Fibroblast of gingiva (primary cell): ENCODE results near the gene ZMYND8.
"Not testable (repeated sequence)": the region's sequence is repeated elsewhere in the genome, so short reads cannot be mapped to it uniquely, and the experiment has no call there.

Source experiments
- DNase-seq: peaks from one replicate; pipeline ENCODE4 v3.0.0-alpha.2; 2011; ENCODE audit warnings: low read depth

Gene ZMYND8

GRCh38 chr20:47370850-47371782, 14.6 kb upstream of the ZMYND8 start:
- DNase-seq: no peak

- DNase-seq: no peak
These were observed 13.7 kb upstream of the ZMYND8 start for GRCh38 chr20:47370214-47370613.

GRCh38 chr20:47368301-47368700, 11.8 kb upstream of the ZMYND8 start:
- DNase-seq: no peak

GRCh38 chr20:47366301-47366700, 9.8 kb upstream of the ZMYND8 start:
- DNase-seq: not testable (repeated sequence)

- DNase-seq: no peak
These were observed 8.7 kb upstream of the ZMYND8 start for GRCh38 chr20:47365023-47365764.

GRCh38 chr20:47362361-47363219, 6.1 kb upstream of the ZMYND8 start:
- no peak for DNase-seq

GRCh38 chr20:47361057-47361915, 4.8 kb upstream of the ZMYND8 start:
- no peak for DNase-seq

GRCh38 chr20:47360297-47361056, 4.0 kb upstream of the ZMYND8 start:
- DNase-seq: peak; percentile 87

GRCh38 chr20:47359530-47360296, 3.2 kb upstream of the ZMYND8 start:
- no peak for DNase-seq

- peak; percentile 93 for DNase-seq
These were observed 2.4 kb upstream of the ZMYND8 start for GRCh38 chr20:47358672-47359529.

GRCh38 chr20:47358039-47358671, 1.7 kb upstream of the ZMYND8 start:
- no peak for DNase-seq

GRCh38 chr20:47357296-47358038, 968 bp upstream of the ZMYND8 start:
- peak; percentile 88 for DNase-seq

- DNase-seq: no peak
These were observed 326 bp downstream of the ZMYND8 start for GRCh38 chr20:47356220-47356525.

- peak; percentile 43 for DNase-seq
These were observed 845 bp downstream of the ZMYND8 start for GRCh38 chr20:47355489-47356219.

- DNase-seq: no peak
These were observed 1.6 kb downstream of the ZMYND8 start for GRCh38 chr20:47354714-47355488.

- no peak for DNase-seq
These were observed 2.1 kb downstream of the ZMYND8 start for GRCh38 chr20:47354464-47354713.
